Activated CD4-positive, alpha-beta T cell treated with anti-CD3 and anti-CD28 coated beads, Interleukin-2, amount 50 U/mL, for 24 hours (primary cell): ENCODE data around the gene TBC1D17.

Experiments used
- DNase-seq, 2 donors: peaks; one replicate each; pipeline ENCODE4 v3.0.0-alpha.2; 2020; ENCODE audit warnings: low read depth in 1 of 2, low spot score in 1 of 2

TBC1D17 gene

DNA sequence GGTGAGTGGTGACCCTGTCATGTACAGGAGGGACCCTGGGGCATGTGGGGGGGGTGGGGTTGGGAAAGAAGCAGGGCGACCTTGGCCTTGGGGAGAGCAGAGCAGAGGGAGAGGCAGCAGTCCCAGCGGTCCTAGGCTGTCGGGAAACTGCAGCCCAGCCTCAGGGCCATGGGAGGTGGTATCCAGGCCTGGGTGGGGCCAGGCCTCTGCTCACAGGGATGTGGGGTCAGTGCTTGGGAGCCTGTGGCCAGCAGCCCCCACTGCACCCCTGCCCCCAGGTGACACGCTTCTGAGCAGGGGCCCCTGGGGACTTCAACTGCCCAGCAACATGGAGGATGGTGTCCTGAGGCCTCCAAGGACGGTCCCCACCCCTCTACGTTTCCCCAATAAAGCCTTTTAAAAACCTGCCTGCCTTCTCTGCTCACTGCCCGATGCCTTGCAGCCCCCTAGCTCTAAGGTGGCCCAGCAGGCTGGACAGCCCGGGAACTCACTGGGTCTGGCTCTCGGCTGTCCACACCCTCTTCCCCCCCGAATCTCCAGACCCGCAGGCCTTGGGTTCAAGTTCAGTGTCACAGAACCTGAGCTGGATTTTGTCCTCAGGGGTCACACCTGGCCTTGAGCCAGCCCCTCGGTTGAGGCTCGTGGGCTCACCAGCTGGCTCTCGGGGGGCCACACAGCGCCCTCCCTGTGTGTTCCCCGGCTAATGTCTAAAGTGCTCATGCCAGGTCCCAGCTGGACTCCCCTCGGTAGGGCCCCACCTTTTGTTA, 17.0 kb upstream of the TBC1D17 start:
- no peak for DNase-seq

GRCh38 chr19:49861107-49861506, 16.4 kb upstream of the TBC1D17 start:
- DNase-seq, result no peak

- DNase-seq, result no peak
Measured at GRCh38 chr19:49861541-49862378, 15.7 kb upstream of the TBC1D17 start.

DNA sequence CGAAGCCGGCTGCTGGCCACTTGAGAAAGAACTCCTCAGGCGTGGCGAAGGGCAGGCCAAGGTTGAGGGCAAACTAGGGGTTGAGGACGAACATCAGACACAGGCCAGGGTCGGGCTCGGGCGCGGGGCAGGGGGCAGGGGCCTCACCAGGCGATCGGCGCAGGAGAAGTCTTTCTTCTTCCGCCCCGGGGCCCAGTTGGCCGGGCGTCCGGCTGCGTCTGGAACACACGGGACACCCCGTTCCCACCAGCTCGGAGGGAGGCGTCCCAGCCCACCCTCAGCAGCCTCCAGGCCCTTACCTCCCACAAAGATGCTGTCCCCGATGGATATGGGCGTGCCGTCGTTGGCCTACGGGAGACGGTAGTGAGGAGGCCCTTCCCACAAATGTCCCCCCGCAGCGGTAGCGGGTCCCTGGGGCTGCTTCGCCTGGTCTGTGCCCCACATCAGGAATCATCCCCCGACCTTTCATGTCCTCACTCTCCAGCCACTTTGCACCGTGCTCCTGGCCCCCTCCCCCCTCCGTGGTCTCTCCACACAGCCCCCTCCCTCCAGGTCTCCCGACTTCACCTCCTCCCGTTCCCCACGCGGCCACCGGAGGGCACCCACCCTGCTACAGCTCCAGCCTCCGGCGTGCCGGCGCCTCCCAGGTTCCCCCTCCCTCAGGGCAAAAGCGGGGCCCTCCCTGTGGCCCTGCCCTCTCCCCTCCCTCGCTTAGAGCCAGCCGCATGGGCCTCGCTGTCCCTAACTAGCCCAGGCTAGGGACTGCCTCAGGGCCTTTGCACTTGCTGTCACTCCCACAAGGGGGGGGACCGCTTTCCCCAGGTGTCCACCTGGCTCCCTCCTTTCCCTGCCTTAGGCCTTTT, 14.9 kb upstream of the TBC1D17 start:
- DNase-seq, result no peak

DNA sequence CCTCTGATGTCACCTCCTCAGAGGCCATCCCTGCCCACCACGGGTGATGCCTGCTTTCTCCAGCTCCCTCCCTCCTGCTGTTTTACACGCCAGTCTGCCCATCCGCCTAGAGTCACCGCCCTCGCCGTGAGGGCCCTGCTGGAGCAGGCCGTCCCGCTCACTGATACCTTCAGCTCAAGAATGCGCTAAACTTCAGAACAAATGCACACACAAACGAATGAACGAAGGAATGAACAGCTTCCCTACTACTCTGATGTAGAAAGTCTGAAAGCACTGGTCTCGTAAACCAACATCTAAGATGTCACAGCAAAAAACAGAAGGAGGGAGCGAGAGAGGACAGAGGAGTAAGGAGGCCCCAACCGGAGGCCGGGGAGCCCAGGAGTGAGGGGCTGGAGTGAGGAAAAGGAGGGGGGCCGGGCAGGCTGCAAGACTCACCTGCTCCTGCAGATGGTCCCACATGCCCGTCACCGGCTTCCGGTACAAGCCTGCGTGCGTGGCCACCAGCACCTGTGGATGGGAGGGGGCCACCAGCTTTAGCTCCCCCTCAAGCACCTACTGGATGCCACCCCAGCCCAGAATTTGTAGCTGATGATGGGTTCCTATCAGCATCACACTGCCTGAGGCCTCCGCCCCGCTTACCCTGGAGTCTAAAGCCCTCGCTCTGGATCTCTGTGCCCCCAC, 14.1 kb upstream of the TBC1D17 start:
- no peak for DNase-seq

DNA sequence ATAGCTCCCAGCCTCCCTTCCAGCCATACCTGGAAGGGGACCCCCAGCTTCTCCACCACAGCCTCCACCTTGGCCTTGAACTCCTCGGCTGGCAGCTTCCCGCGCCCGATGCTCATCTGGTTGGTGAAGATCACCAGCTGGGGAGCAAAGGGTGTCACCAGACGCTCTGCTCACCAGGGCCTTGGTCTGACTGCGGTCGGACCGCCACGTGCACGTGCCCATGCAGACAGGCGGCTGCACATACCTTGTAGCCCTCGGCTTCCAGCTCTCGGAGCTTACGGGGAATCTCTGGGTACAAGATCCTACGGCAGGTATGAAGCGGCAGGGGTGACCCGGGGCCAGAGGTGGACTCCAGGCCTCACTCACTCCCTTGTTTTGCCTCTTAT, 13.6 kb upstream of the TBC1D17 start:
- DNase-seq, result no peak

DNA sequence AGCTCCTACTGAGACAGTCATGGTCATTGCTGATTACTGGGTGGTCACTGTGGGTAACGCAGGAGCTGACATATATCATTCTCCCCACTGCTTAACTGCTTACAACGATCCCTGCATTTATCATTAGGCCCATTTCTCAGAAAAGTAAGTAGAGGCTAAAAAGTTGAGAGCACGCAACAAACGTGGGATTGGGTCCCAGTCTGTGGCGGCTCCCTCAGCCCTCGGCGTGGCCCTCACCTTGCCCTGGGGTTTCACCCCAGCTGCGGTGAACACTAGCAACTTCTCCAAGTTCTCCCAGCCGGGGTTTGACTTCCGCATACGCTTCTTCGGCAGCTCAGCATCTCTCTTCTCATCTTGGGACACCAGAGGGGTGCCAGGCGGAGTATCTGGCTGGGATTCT, 12.6 kb upstream of the TBC1D17 start:
- no peak for DNase-seq

DNA sequence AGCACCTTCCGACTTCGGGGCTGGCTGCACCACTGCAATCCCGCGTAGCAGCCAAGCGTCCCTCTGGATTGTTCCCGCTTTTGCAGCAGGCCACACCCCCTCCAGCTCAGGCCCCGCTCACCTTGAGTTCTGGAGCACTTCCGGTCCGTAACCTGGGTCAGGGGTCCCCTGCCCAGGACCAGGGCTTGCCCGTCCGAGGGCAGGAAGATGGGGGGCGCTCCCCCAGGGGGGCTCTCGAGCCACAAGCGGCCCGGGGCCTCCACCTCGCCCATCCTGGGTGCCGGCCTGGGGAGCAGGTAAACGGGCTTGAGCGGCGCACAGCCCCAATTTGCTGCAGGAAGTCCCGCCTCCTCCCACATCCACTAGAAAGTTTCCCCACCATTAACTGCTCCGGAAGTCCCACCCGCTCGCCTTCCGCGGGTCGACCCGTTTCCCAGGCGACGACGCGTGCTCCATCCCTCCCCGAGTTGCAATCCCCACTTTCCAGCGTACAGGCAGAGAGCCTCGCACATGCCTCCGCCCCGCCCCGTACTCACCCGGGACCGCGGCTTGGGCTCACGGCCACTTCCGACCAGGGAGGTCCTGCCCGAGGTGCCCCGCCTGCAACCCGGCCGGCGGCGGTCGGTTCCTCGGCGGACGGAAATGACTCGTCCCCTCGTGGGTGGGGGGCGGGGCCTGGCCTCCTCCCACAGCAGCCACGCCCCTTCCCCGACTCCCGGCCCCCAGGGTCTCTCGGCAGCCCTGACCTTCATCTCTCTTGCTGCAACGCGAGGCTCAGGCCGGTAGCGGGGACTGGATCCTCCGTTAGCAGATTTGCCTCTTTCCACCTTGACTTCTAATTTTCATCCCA, 10.3 kb upstream of the TBC1D17 start, which contains the start of gene PNKP:
TSS of gene PNKP (minus strand) at position 644 of the 850 bp plus-strand sequence. CDS start at position 272, 372 bp downstream.
- DNase-seq, result peak; percentile 74 to 90

GRCh38 chr19:49869009-49869483, 8.5 kb upstream of the TBC1D17 start:
- DNase-seq, result no peak

- peak; percentile 68 to 89 for DNase-seq
Measured at GRCh38 chr19:49869484-49870308, 7.8 kb upstream of the TBC1D17 start.

- no peak for DNase-seq
Measured at GRCh38 chr19:49870309-49870901, 7.1 kb upstream of the TBC1D17 start.

GRCh38 chr19:49871349-49871985, 6.0 kb upstream of the TBC1D17 start:
- no peak for DNase-seq

GRCh38 chr19:49872245-49873128, 5.0 kb upstream of the TBC1D17 start:
- DNase-seq, result no peak

GRCh38 chr19:49873129-49873521, 4.4 kb upstream of the TBC1D17 start:
- DNase-seq, result no peak

- DNase-seq, result no peak
Measured at GRCh38 chr19:49873834-49874233, 3.7 kb upstream of the TBC1D17 start.

GRCh38 chr19:49874503-49875157, 2.9 kb upstream of the TBC1D17 start:
- DNase-seq, result no peak
